ENCODE measurements around the gene FGD4.

- TF ChIP-seq FOS (IDR thresholded peaks at IDR 0.05; ENCODE audit: borderline replicate concordance, insufficient read depth, low read length) (no peak), CTCF (IDR thresholded peaks at IDR 0.05; ENCODE audit: extremely low read depth in 1 of 2, insufficient read depth in 1 of 2, low read depth in 1 of 2, low read length in 2 of 2) (no peak), POLR2AphosphoS5 (IDR thresholded peaks at IDR 0.05; ENCODE audit: insufficient read depth, low read depth, low read length) (no peak), POLR2A (IDR thresholded peaks at IDR 0.05; ENCODE audit: low read depth, low read length) (no peak), MAX (IDR thresholded peaks at IDR 0.05; ENCODE audit: insufficient read depth, insufficient read length) (no peak), JUN (IDR thresholded peaks at IDR 0.05; ENCODE audit: borderline replicate concordance, insufficient read depth, insufficient read length, low read depth) (no peak), EZH2 (IDR thresholded peaks at IDR 0.05; ENCODE audit: borderline replicate concordance, low read depth, low read length, severe bottlenecking) (no peak), MYC (IDR thresholded peaks at IDR 0.05; ENCODE audit: low read depth, low read length) (no peak), GATA2 (IDR thresholded peaks at IDR 0.05; ENCODE audit: insufficient read depth, insufficient read length, low read depth, low read length) (no peak)
Observed at GRCh38 chr12:32413412-32413811, 14.1 kb downstream of the FGD4 start.

Data from endothelial cell of umbilical vein (primary cell).